ENCODE data around the gene DCAF8L2.

GRCh38 chrX:27626066-27626465 is 35.9 kb downstream of the DCAF8L2 start:
- no peak for TF ChIP-seq POLR2A (IDR thresholded peaks at IDR 0.05; ENCODE audit: low read depth, low read length)
- no peak for TF ChIP-seq POLR2AphosphoS5 (IDR thresholded peaks at IDR 0.05; ENCODE audit: low read depth, low read length)
- TF ChIP-seq TAF1 (IDR thresholded peaks at IDR 0.05; ENCODE audit: borderline replicate concordance, low read depth, low read length): no peak

Measured in GM12892 (cell line).